Measurements from ENCODE around the gene UMAD1.

UMAD1 gene

GRCh38 chr7:7911369-7912123, 271.0 kb downstream of the UMAD1 start:
- TF ChIP-seq TEAD4 (IDR thresholded peaks at IDR 0.05) (peak; percentile 58; the same call in 1 of the 2 replicates), FOXM1 (IDR thresholded peaks at IDR 0.05; ENCODE audit: borderline replicate concordance, low read depth) (no peak), CEBPB (IDR thresholded peaks at IDR 0.05) (peak; percentile 25; the same call in 1 of the 2 replicates), USF1 (IDR thresholded peaks at IDR 0.05) (no peak)

GRCh38 chr7:7912937-7913336, 272.4 kb downstream of the UMAD1 start:
- TF ChIP-seq NFIC (IDR thresholded peaks at IDR 0.05) (no peak), TCF12 (IDR thresholded peaks at IDR 0.05; ENCODE audit: low read depth) (no peak), FOXM1 (IDR thresholded peaks at IDR 0.05; ENCODE audit: borderline replicate concordance, low read depth) (no peak), EP300 (IDR thresholded peaks at IDR 0.05; ENCODE audit: borderline replicate concordance) (no peak), YY1 (IDR thresholded peaks at IDR 0.05; ENCODE audit: low read depth) (no peak), RAD21 (IDR thresholded peaks at IDR 0.05; ENCODE audit: low read depth) (no peak), TAF1 (IDR thresholded peaks at IDR 0.05; ENCODE audit: low read depth) (no peak), ZBTB7A (IDR thresholded peaks at IDR 0.05; ENCODE audit: low read depth) (no peak), CEBPB (IDR thresholded peaks at IDR 0.05) (no peak), TEAD4 (IDR thresholded peaks at IDR 0.05) (no peak), EGR1 (IDR thresholded peaks at IDR 0.05) (no peak)

- TF ChIP-seq EP300 (IDR thresholded peaks at IDR 0.05; ENCODE audit: borderline replicate concordance) (no peak), FOXM1 (IDR thresholded peaks at IDR 0.05; ENCODE audit: borderline replicate concordance, low read depth) (no peak), EGR1 (IDR thresholded peaks at IDR 0.05) (no peak), NFIC (IDR thresholded peaks at IDR 0.05) (no peak)
Measured at GRCh38 chr7:7913504-7913903, 273.0 kb downstream of the UMAD1 start.

- TF ChIP-seq FOXM1 (IDR thresholded peaks at IDR 0.05; ENCODE audit: borderline replicate concordance, low read depth): no peak
- no peak for TF ChIP-seq YY1 (IDR thresholded peaks at IDR 0.05; ENCODE audit: low read depth)
- TF ChIP-seq MAX (IDR thresholded peaks at IDR 0.05): no peak
- TF ChIP-seq TEAD4 (IDR thresholded peaks at IDR 0.05): no peak
- TF ChIP-seq REST (IDR thresholded peaks at IDR 0.05; ENCODE audit: low read depth): no peak
- TF ChIP-seq NFIC (IDR thresholded peaks at IDR 0.05): no peak
- no peak for TF ChIP-seq TCF12 (IDR thresholded peaks at IDR 0.05; ENCODE audit: low read depth)
- no peak for TF ChIP-seq USF1 (IDR thresholded peaks at IDR 0.05)
- TF ChIP-seq EGR1 (IDR thresholded peaks at IDR 0.05): no peak
- TF ChIP-seq TAF1 (IDR thresholded peaks at IDR 0.05; ENCODE audit: low read depth): no peak
- TF ChIP-seq CREB1 (IDR thresholded peaks at IDR 0.05; ENCODE audit: low read depth): no peak
Measured at GRCh38 chr7:7914547-7914946, 274.0 kb downstream of the UMAD1 start.

GRCh38 chr7:7916064-7916463, 275.5 kb downstream of the UMAD1 start:
- TF ChIP-seq ZBTB7A (IDR thresholded peaks at IDR 0.05; ENCODE audit: low read depth): no peak
- TF ChIP-seq EP300 (IDR thresholded peaks at IDR 0.05; ENCODE audit: borderline replicate concordance): no peak
- TF ChIP-seq TAF1 (IDR thresholded peaks at IDR 0.05; ENCODE audit: low read depth): no peak
- TF ChIP-seq FOXM1 (IDR thresholded peaks at IDR 0.05; ENCODE audit: borderline replicate concordance, low read depth): no peak
- TF ChIP-seq EGR1 (IDR thresholded peaks at IDR 0.05): no peak
- TF ChIP-seq CREB1 (IDR thresholded peaks at IDR 0.05; ENCODE audit: low read depth): no peak
- TF ChIP-seq REST (IDR thresholded peaks at IDR 0.05; ENCODE audit: low read depth): no peak
- TF ChIP-seq YY1 (IDR thresholded peaks at IDR 0.05; ENCODE audit: low read depth): no peak
- no peak for TF ChIP-seq MAX (IDR thresholded peaks at IDR 0.05)
- no peak for TF ChIP-seq CEBPB (IDR thresholded peaks at IDR 0.05)
- no peak for TF ChIP-seq USF1 (IDR thresholded peaks at IDR 0.05)
- TF ChIP-seq NFIC (IDR thresholded peaks at IDR 0.05): no peak
- no peak for TF ChIP-seq TCF12 (IDR thresholded peaks at IDR 0.05; ENCODE audit: low read depth)
- no peak for TF ChIP-seq RAD21 (IDR thresholded peaks at IDR 0.05; ENCODE audit: low read depth)
- TF ChIP-seq TEAD4 (IDR thresholded peaks at IDR 0.05): no peak

All from Ishikawa (cell line).